Transverse colon (tissue), 4 donors: ENCODE results near the gene SYT12.

Experiments
- POLR2A ChIP-seq: fragments of 450-650 bp; IDR thresholded peaks from one replicate; pipeline ENCODE4 v1.6.1; 2016; ENCODE audit warnings: antibody characterized with exemption, mild to moderate bottlenecking, moderate library complexity
- POLR2AphosphoS5 ChIP-seq, 3 donors: sonication (generic); formaldehyde crosslinking; IDR thresholded peaks; one replicate each; pipeline ENCODE4 v1.6.1; 2016; ENCODE audit warnings: antibody characterized with exemption in 3 of 3
- TF ChIP-seq, protein P1 (sequence below), 5 experiments: fragments of 200-600 bp in 3 of 5; fragments of 450-650 bp in 2 of 5; sonication (generic) in 3 of 5; IDR thresholded peaks; 1 replicate in 2 of 5; 2 replicates in 3 of 5; pipeline ENCODE4 v1.5.1; 2016 to 2017; ENCODE audit warnings: antibody characterized with exemption in 5 of 5, inconsistent platforms in 3 of 5, mild to moderate bottlenecking in 2 of 5, moderate library complexity in 1 of 5

- TF ChIP-seq, protein P1, sequence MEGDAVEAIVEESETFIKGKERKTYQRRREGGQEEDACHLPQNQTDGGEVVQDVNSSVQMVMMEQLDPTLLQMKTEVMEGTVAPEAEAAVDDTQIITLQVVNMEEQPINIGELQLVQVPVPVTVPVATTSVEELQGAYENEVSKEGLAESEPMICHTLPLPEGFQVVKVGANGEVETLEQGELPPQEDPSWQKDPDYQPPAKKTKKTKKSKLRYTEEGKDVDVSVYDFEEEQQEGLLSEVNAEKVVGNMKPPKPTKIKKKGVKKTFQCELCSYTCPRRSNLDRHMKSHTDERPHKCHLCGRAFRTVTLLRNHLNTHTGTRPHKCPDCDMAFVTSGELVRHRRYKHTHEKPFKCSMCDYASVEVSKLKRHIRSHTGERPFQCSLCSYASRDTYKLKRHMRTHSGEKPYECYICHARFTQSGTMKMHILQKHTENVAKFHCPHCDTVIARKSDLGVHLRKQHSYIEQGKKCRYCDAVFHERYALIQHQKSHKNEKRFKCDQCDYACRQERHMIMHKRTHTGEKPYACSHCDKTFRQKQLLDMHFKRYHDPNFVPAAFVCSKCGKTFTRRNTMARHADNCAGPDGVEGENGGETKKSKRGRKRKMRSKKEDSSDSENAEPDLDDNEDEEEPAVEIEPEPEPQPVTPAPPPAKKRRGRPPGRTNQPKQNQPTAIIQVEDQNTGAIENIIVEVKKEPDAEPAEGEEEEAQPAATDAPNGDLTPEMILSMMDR (IDR thresholded peaks at IDR 0.05), result no peak
- TF ChIP-seq POLR2A, result no peak
- TF ChIP-seq POLR2AphosphoS5 (IDR thresholded peaks at IDR 0.05), result no peak
Observed at GRCh38 chr11:67098799-67099429, 76.0 kb downstream of the SYT12 start.
